Neural progenitor cell (in vitro differentiated cells): ENCODE results near the gene PTGIR. TPM values are rescaled to one million over a fixed set of nuclear protein-coding genes. Genes with fewer than 3 reads are reported as not detected.
A peak's percentile ranks its signal among the peaks of the same experiment; 100 is the strongest.

Experiments used
- DNase-seq: peaks from one replicate; pipeline ENCODE4 v3.0.0-alpha.2; 2016; ENCODE audit warnings: low spot score
- H2AFZ ChIP-seq: fragments of 200-600 bp; sonication (generic); replicated peaks from 2 replicates; pipeline ENCODE4 v1.6.1; 2016; ENCODE audit warnings: antibody characterized with exemption
- H3F3A ChIP-seq: fragments of 200-600 bp; sonication (generic); 2 replicates; pipeline ENCODE4 v1.6.1; 2016; ENCODE audit warnings: antibody characterized with exemption, low read depth
- H3K27ac ChIP-seq: fragments of 200-600 bp; sonication (generic); 2 replicates; pipeline ENCODE4 v1.5.1; 2016; ENCODE audit warnings: mild to moderate bottlenecking
- H3K27me3 ChIP-seq: fragments of 200-600 bp; sonication (generic); 2 replicates; pipeline ENCODE4 v1.6.1; 2016; ENCODE audit warnings: mild to moderate bottlenecking, moderate library complexity
- H3K36me3 ChIP-seq: fragments of 200-600 bp; sonication (generic); 2 replicates; pipeline ENCODE4 v1.5.1; 2016
- H3K4me1 ChIP-seq: fragments of 200-600 bp; sonication (generic); 2 replicates; pipeline ENCODE4 v1.6.1; 2016; ENCODE audit warnings: mixed run types
- H3K4me2 ChIP-seq: fragments of 200-600 bp; sonication (generic); 2 replicates; pipeline ENCODE4 v1.6.1; 2016
- H3K4me3 ChIP-seq: fragments of 200-600 bp; sonication (generic); 2 replicates; pipeline ENCODE4 v1.5.1; 2016
- H3K79me2 ChIP-seq: fragments of 200-600 bp; sonication (generic); 2 replicates; pipeline ENCODE4 v1.6.1; 2016; ENCODE audit warnings: low read depth
- H3K9ac ChIP-seq: fragments of 200-600 bp; sonication (generic); 2 replicates; pipeline ENCODE4 v1.6.1; 2016
- H3K9me3 ChIP-seq: fragments of 200-600 bp; sonication (generic); 2 replicates; pipeline ENCODE4 v1.5.1; 2016; ENCODE audit warnings: low read depth
- H4K20me1 ChIP-seq: fragments of 200-600 bp; sonication (generic); 2 replicates; pipeline ENCODE4 v1.6.1; 2016; ENCODE audit warnings: low read depth
- H3K27ac Mint-ChIP-seq: 3 replicates; pipeline ENCODE4 v1.8.0; 2021; ENCODE audit warnings: mixed read lengths
- H3K27me3 Mint-ChIP-seq: 2 replicates; pipeline ENCODE4 v1.8.0; 2022; ENCODE audit warnings: low read depth, mild to moderate bottlenecking, inconsistent platforms, moderate library complexity, mixed read lengths; ENCODE audit not compliant: insufficient read depth
- H3K36me3 Mint-ChIP-seq: 3 replicates; pipeline ENCODE4 v1.8.0; 2021; ENCODE audit warnings: mixed read lengths
- H3K4me1 Mint-ChIP-seq: 3 replicates; pipeline ENCODE4 v1.8.0; 2021; ENCODE audit warnings: mixed read lengths
- H3K4me3 Mint-ChIP-seq: 3 replicates; pipeline ENCODE4 v1.8.0; 2021; ENCODE audit warnings: mild to moderate bottlenecking, moderate library complexity, mixed read lengths
- H3K9me3 Mint-ChIP-seq: 3 replicates; pipeline ENCODE4 v1.8.0; 2020; ENCODE audit warnings: mixed read lengths
- EZH2 ChIP-seq: fragments of 200-600 bp; sonication (generic); IDR thresholded peaks from 2 replicates; pipeline ENCODE4 v1.6.1; 2017; ENCODE audit warnings: antibody characterized with exemption, mild to moderate bottlenecking, moderate library complexity
- EZH2phosphoT487 ChIP-seq: fragments of 200-600 bp; sonication (generic); IDR thresholded peaks from 2 replicates; pipeline ENCODE4 v1.6.1; 2017; ENCODE audit warnings: antibody characterized with exemption
- total RNA-seq: library from RNA; depleted of rRNA; stranded (reverse); fragments of >200 nt; gene quantifications from 2 replicates; pipeline ENCODE4 v1.2.3, GENCODE V29; 2015; ENCODE audit warnings: low replicate concordance
- TF ChIP-seq, protein P1 (sequence below): fragments of 200-600 bp; sonication (generic); IDR thresholded peaks from 2 replicates; pipeline ENCODE4 v1.5.1; 2017; ENCODE audit warnings: antibody characterized with exemption, mild to moderate bottlenecking

PTGIR gene
- total RNA-seq, 1 donor from 2014 or later: not detected

DNA sequence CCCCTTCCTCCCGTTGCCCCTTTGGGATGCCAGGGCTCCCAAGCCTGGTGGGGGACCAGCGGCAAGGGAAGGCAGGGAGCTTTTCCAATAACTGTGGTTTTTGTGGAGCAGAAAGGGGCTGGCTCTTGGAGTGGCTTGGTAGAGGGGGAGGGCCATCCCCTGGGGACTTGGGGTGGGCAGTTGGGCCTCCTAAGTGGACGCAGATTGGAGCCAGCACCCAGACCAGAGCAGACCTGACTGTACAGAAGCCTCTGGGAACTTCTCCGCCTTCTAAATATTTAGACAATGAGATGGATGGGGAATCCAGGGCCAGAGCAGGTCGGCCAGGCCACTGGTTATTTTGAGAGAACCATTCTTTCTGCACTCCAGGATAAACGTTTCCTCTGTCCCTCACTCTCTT is 4.2 kb downstream of the PTGIR start:
- H3K4me2 ChIP-seq: peak overlapping the region; percentile 38
- no peak for DNase-seq
- H3K9me3 Mint-ChIP-seq: no peaks in the 10 kb centered on the region

GRCh38 chr19:46620267-46620666 is 4.6 kb downstream of the PTGIR start:
- H3K4me2 ChIP-seq: no peak overlapping the region
- TF ChIP-seq EZH2: no peak
- no peak for TF ChIP-seq EZH2phosphoT487
- TF ChIP-seq, protein P1, sequence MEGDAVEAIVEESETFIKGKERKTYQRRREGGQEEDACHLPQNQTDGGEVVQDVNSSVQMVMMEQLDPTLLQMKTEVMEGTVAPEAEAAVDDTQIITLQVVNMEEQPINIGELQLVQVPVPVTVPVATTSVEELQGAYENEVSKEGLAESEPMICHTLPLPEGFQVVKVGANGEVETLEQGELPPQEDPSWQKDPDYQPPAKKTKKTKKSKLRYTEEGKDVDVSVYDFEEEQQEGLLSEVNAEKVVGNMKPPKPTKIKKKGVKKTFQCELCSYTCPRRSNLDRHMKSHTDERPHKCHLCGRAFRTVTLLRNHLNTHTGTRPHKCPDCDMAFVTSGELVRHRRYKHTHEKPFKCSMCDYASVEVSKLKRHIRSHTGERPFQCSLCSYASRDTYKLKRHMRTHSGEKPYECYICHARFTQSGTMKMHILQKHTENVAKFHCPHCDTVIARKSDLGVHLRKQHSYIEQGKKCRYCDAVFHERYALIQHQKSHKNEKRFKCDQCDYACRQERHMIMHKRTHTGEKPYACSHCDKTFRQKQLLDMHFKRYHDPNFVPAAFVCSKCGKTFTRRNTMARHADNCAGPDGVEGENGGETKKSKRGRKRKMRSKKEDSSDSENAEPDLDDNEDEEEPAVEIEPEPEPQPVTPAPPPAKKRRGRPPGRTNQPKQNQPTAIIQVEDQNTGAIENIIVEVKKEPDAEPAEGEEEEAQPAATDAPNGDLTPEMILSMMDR: no peak
- no peaks in the 10 kb centered on the region for H3K9me3 Mint-ChIP-seq
- no peaks in the 10 kb centered on the region for H3K79me2 ChIP-seq
- no peak overlapping the region for H3K4me3 ChIP-seq
- H3K27me3 Mint-ChIP-seq: peaks cover 13% of the 10 kb centered on the region
- no peak overlapping the region for H3K27ac Mint-ChIP-seq
- no peaks in the 10 kb centered on the region for H4K20me1 ChIP-seq
- H3F3A ChIP-seq: peaks cover 6% of the 10 kb centered on the region
- peak overlapping the region; percentile 28 for H3K4me3 Mint-ChIP-seq
- H3K4me1 ChIP-seq: peaks cover 12% of the 10 kb centered on the region
- no peak overlapping the region for H3K27ac ChIP-seq
- no peaks in the 10 kb centered on the region for H3K36me3 ChIP-seq
- H3K9ac ChIP-seq: no peak overlapping the region
- peaks cover 31% of the 10 kb centered on the region for H3K4me1 Mint-ChIP-seq
- H3K27me3 ChIP-seq: no peaks in the 10 kb centered on the region
- H2AFZ ChIP-seq: no peak overlapping the region
- no peaks in the 10 kb centered on the region for H3K36me3 Mint-ChIP-seq
- DNase-seq: no peak
- H3K9me3 ChIP-seq: no peaks in the 10 kb centered on the region

More for the DNA sequence above, 4.2 kb downstream of the PTGIR start:
- Mint-ChIP-seq H3K27ac (peak overlapping the region; percentile 88), H3K27me3 (peaks cover 13% of the 10 kb centered on the region), H3K36me3 (no peaks in the 10 kb centered on the region), H3K4me1 (peaks cover 31% of the 10 kb centered on the region), H3K4me3 (peak overlapping the region; percentile 28)
- Histone ChIP-seq H3K9ac (peak overlapping the region; percentile 37), H2AFZ (peak overlapping the region; percentile 97), H3K36me3 (no peaks in the 10 kb centered on the region), H3K4me3 (no peak overlapping the region), H3K4me1 (peaks cover 12% of the 10 kb centered on the region), H3K27me3 (no peaks in the 10 kb centered on the region), H3F3A (peaks cover 6% of the 10 kb centered on the region), H3K79me2 (no peaks in the 10 kb centered on the region), H3K27ac (no peak overlapping the region), H4K20me1 (no peaks in the 10 kb centered on the region), H3K9me3 (no peaks in the 10 kb centered on the region)
- TF ChIP-seq EZH2 (no peak), EZH2phosphoT487 (no peak)
- TF ChIP-seq, protein P1: no peak

DNA sequence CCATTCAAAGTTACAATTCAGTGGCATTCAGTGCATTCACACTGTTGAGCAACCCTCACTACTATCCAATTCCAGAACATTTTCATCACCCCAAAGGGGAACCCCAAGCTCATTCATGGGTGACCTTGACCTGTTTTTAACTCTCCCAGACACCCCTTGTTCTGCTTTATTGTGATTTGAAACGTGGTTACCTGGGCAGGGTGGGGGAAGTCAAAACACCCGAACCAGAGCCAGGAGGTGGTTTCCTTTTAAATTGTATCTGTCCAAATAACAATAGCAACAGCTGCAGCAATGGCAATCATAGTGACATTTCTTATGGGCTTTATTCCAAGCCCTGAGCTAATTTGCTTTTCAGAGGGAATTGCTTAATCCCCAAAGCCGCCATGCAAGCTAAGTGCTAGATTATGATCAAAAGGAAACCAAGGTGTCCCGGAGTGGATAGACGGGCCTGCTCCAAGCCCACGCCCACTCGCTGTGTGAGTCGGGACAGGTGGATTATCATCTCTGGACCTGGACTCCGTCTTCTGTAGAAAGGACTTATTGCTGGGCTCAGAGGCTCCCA is 6.1 kb downstream of the PTGIR start:
- Histone ChIP-seq H3K79me2 (no peaks in the 10 kb centered on the region), H4K20me1 (no peaks in the 10 kb centered on the region), H3K9ac (no peak overlapping the region), H2AFZ (no peak overlapping the region), H3K4me1 (peaks cover 12% of the 10 kb centered on the region), H3F3A (peaks cover 8% of the 10 kb centered on the region), H3K36me3 (no peaks in the 10 kb centered on the region), H3K4me3 (no peak overlapping the region), H3K27ac (no peak overlapping the region), H3K4me2 (no peak overlapping the region), H3K9me3 (no peaks in the 10 kb centered on the region), H3K27me3 (no peaks in the 10 kb centered on the region)
- H3K4me1 Mint-ChIP-seq: peaks cover 34% of the 10 kb centered on the region
- H3K9me3 Mint-ChIP-seq: no peaks in the 10 kb centered on the region
- no peak overlapping the region for H3K27ac Mint-ChIP-seq
- no peak overlapping the region for H3K4me3 Mint-ChIP-seq
- TF ChIP-seq EZH2 (no peak), EZH2phosphoT487 (no peak)
- TF ChIP-seq, protein P1: no peak
- H3K27me3 Mint-ChIP-seq: peaks cover 10% of the 10 kb centered on the region
- DNase-seq: no peak
- H3K36me3 Mint-ChIP-seq: no peaks in the 10 kb centered on the region
